Stimulated activated CD8-positive, alpha-beta memory T cell treated with anti-CD3 and anti-CD28 coated beads, Interleukin-4, amount 100 ng/mL, for 1 hour (primary cell): ENCODE data around the gene TMEM212.

ENCODE experiments used
- DNase-seq, 2 donors: peaks; one replicate each; pipeline ENCODE4 v3.0.0-alpha.2; 2020; ENCODE audit warnings: low read depth in 2 of 2, low spot score in 1 of 2

Gene TMEM212

GRCh38 chr3:171842864-171843518 is at the start of gene TMEM212:
TMEM212 (plus strand) TSS chr3:171843349; CDS start chr3:171843384, 35 bp downstream.
- no peak for DNase-seq

GRCh38 chr3:171796625-171797264 is 46.4 kb upstream of the TMEM212 start:
- DNase-seq, result no peak

- DNase-seq, result no peak
Measured at GRCh38 chr3:171797265-171797679, 45.9 kb upstream of the TMEM212 start.

GRCh38 chr3:171797873-171798272 is 45.3 kb upstream of the TMEM212 start:
- DNase-seq, result no peak

GRCh38 chr3:171799501-171799900 is 43.6 kb upstream of the TMEM212 start:
- DNase-seq, result no peak

DNA sequence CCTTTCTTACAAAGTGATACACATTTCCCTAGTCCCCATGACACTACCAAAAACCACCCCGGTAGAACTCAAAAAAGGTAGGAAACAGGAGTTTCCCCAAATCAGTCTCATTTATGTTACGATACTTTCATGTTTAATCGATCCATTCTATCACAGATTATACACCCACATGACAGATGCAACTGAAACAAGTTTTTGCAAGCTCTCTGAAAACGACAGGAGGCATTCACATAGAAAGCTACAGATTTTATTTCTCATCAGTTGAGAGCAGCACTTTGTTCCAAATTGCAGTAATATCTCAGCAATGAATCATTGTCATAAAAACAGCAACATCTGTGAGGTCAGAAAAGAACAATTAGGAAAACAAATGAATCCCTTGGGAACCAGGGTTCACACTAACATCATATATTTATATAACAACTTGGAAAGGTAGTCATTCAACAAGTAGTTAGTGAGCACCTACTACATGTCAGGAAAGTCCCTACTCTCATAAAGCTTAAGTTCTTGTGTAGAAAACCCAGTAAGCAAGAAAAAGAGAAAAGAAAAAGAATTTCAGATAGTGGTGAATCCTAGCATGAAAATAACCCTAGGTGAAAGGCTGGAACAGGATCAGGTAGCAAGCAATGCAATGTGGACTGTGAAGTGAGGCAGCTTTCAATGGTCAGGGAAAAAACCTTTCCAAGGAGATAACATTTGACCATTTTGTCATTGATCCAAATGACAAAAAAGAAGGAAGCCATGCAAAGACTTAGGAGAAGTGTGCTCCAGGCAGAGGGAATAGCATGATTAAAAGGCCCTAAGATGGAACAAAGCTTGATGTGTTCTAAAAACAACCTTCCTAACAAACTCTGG is 41.2 kb upstream of the TMEM212 start:
- no peak for DNase-seq

DNA sequence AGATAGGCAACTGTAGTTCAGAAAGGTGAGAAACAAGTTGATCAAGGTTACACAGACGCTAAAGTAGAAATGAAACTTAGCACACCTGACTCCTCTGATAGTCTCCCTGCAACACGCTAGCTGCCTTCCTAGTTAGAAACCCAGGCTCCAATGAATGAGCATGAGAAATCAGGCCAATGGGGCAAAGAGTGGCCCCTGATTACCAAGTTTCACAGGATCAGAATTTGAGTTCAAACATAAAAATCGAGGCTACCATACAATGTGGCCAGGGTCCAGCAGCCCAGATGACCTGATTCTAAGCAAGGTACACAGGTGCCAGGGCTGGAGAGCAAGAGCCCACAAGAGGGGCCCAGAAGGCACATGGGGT is 40.6 kb upstream of the TMEM212 start:
- no peak for DNase-seq

DNA sequence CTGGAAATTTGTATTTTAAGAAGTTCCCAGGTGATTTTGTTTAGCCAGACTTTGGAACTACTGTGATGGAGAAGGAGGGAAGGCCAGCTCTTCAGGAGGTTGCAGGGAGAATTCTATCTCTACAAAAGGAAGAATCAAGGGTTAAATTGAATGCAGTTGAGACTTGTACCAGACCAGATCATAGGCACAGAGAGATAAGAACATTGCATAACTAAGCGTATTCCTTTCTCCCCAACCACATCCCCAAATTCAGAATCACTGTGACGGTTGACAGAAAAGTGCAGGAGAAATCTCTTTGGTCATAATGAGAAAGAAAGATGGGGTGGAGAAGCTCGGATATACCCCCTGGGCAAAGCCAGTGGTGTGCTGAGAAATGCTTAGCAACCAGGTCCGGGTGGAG is 40.1 kb upstream of the TMEM212 start:
- no peak for DNase-seq

DNA sequence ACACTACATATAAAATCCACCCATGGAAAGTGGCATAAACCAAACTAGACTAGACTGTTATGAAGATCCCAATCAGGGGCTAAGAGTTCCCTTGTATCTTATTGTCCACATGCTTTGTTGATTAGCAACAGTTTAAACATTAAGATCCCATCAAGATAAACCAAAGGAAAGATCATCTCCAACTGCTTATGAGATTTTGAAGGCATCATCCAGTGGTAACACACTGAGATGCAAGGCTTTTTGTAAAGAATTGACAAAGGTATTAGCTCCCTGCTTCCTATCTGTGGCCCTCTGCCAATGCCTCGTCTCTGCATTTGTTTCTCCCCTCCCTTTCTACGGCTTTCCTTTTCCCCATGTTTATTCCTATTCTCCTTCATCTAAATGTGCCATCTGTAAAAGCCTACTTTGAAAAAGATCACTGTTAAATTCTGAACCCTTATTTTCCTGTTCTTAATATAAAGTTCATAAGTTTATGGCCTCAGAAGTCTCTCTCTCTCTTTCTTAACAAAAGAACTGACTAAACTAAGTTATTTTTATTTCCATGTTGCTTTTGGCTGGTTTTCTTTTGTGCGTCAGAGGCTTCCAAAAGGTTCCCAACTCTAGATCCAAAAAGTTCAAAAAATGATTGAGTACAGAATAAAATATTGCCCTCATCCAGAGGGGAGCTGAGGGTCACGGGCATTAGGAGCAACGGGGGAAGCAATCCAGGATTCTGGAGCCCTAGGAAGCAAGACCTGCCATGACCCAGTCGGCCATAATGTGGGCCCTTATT is 38.3 kb upstream of the TMEM212 start:
- DNase-seq, result no peak

- DNase-seq, result no peak
Measured at GRCh38 chr3:171805687-171806086, 37.5 kb upstream of the TMEM212 start.

- DNase-seq, result no peak
Measured at GRCh38 chr3:171806200-171807128, 36.7 kb upstream of the TMEM212 start.

- no peak for DNase-seq
Measured at GRCh38 chr3:171807129-171807675, 35.9 kb upstream of the TMEM212 start.

- DNase-seq, result no peak
Measured at GRCh38 chr3:171807806-171808205, 35.3 kb upstream of the TMEM212 start.

DNA sequence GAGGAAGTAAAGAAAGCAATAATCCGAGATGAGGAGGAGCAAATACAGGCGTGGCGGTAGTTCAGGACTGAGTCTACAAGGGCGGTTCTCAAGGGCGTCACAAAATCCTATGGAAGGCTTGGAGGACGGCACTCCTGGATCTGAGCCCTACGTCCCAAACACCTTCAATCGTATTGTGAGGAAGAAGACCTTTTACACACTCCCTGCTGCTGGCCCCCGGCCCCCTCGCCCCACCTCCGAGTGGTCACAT is 33.6 kb upstream of the TMEM212 start:
- no peak for DNase-seq

DNA sequence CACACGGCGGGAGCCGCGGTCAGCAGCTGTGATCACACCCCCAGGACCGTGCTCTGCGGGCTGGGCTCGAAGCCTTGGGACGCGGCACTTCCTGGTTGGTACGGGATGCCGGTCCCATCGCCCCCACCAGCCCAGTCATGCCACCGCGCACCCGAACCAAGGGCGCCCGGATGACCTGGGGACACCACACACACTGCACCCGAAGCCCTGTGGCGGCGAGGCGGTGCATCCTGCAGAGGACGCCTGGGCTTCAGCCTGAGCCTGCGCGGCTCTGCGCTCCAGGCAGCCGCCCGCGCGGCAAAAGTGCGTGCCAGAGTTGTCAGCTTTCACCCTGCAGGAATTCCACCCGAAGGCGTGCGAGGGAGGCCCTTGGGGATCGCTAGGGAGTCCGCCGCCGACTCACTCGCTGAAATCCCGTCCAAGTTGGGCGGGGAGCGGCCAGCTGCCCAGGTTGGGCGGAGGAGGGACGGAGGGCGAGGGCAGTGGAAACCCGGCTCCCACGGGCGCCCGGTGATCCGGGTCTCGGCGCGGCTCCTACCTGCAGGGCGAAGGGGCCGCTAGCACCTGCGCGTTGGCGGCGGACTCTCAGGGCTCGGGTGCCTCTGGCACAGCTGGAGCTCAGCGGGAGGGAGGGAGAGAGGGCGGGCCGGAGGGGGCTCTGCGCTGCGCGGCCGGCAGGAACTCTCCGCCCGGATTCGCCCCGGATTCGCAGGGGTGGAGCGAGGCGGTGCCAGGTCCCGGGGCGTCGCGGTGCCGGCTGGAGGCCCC is 33.1 kb upstream of the TMEM212 start, which contains the start of gene PLD1:
PLD1 (minus strand) TSS at position 623 of the 768 bp plus-strand sequence. CDS start 72,432 bp downstream, outside the sequence.
- no peak for DNase-seq

- DNase-seq, result no peak
Measured at GRCh38 chr3:171810629-171811294, 32.4 kb upstream of the TMEM212 start.

- DNase-seq, result no peak
Measured at GRCh38 chr3:171811295-171811912, 31.7 kb upstream of the TMEM212 start.

- no peak for DNase-seq
Measured at GRCh38 chr3:171811913-171812335, 31.2 kb upstream of the TMEM212 start.
